Activated CD4-positive, alpha-beta T cell treated with anti-CD3 and anti-CD28 coated beads for 48 hours (primary cell): ENCODE measurements around the gene DENND5A.
A peak's percentile ranks its signal among the peaks of the same experiment; 100 is the strongest.
"Not testable (repeated sequence)": the region's sequence is repeated elsewhere in the genome, so short reads cannot be mapped to it uniquely, and the experiment has no call there.

Source experiments
- DNase-seq: peaks from one replicate; pipeline ENCODE4 v3.0.0-alpha.2; 2020

The DENND5A gene

GRCh38 chr11:9264316-9265210, 587 bp downstream of the DENND5A start:
- peak; percentile 67 for DNase-seq

GRCh38 chr11:9263840-9264315, 1.3 kb downstream of the DENND5A start:
- peak; percentile 64 for DNase-seq

DNA sequence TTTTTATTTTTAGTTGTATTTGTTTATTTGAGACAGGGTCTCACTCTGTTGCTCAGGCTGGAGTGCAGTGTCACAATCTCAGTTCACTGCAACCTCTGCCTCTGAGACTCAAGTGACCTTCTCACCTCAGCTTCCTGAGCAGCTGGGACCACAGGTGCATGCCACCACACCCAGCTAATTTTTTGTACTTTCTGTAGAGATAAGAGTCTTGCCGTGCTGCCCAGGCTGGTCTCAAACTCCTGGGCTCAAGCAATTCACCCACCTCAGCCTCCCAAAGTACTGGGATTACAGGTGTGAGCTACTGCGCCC, 4.4 kb downstream of the DENND5A start:
- not testable (repeated sequence) for DNase-seq

DNA sequence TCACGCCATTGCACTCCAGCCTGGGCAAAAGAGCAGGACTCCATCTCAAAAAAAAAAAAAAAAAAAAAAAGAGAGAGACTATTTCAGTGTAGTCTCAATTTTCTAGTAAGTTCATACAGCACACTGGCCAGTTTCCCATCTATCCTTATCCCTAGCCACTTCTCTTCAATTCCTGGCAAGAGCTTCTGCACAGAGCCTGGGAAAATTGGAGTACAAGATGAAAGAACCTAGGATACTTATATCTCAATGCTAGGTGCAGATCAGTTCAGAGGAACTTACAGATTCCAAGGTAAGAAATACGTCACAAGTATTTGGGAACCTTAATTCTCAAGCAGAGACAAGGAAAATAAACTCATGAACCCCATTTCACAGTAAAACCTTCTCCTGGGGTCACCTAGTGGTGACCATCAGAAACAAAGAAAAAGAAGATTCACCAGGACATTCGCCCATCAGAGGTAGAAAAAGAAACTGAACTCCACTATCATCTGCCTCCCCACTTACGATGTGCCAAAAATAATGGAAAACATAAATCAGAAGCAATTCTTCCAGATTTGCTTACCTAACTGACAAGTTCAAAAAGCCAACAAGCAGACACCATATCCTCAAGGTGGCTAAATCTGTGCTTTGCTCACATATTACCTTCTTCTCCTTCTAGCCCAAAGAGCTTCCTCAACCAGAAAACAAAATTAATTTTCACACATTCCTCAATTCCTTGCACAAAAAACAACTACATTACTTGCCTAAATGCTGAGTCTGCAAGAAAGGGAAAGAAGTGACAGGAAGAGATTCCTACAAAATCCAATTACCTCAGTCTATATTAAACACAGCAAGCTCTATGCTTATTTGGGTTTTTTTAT, 4.9 kb downstream of the DENND5A start:
- no peak for DNase-seq

DNA sequence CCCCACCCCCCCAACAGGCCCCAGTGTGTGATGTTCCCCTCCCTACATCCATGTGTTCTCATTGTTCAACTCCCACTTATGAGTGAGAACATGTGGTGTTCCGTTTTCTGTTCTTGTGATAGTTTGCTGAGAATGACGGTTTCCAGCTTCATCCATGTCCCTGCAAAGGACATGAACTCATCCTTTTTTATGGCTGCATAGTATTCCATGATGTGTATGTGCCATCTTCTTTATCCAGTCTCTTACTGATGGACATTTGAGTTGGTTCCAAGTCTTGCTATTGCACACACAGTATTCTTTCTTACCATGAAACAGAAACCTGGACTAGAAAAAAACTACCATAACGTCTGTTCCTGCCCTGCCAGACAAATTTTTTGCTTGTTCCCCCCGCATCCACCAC, 6.9 kb downstream of the DENND5A start:
- not testable (repeated sequence) for DNase-seq

DNA sequence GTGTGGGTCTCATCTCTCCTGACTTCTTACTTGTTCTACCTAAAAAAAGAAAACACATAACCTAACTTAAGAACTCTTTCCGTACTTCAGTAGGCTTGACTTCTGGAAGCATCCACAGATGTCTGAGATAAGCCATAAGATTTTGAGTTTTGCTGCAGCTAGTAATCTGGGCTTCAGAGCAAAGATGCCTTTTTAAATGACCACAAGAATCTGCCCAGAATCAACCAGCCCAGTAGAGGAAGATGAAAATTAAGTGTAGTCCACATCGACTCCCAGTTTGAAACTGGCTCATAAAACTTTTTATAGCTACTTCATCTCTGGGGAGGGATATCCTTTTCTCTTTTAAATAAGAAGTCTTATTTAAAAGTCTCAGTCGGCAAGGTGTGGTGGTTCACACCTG, 10.7 kb downstream of the DENND5A start:
- DNase-seq, result no peak

GRCh38 chr11:9253086-9253485, 12.1 kb downstream of the DENND5A start:
- DNase-seq, result no peak

DNA sequence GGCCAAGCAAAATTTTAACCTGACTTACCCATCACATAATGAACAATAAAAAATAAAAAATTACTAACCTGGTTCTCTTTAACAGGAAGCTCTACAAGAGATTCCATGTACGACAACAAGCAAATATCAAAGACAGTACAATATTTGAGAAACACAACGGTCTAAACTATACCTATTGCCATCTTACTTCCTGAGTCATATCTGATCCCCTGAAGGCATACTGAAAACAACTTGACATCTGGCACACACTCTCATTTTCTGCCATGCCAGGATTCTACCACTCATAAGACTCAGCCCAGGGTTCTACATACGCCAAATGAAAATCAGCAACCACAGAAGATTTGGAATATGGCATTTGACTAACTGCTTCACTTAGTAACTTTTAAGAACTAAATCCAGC, 13.8 kb downstream of the DENND5A start:
- DNase-seq, result no peak

DNA sequence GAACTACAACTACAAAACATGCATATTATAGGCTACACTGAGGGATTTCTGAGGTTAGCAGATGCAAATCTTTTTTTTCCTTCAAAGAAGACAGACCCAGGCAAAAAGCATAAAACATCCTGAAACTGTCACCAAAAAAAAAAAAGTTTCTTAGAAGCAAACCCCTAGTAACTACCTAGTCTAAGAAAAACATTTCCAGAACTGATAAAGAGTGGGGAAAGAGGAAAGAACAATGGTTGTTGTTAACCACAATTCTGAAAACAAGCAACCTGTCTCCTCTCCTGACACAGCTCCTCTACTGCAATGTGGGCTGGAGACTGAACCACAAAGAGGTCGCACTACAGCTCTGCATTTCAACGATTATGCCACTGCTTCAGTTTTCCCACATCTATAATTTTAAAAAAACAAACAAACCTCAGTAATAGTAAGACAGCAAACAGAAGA, 15.0 kb downstream of the DENND5A start:
- peak; percentile 37 for DNase-seq

- DNase-seq, result no peak
Measured at GRCh38 chr11:9249252-9249651, 15.9 kb downstream of the DENND5A start.

DNA sequence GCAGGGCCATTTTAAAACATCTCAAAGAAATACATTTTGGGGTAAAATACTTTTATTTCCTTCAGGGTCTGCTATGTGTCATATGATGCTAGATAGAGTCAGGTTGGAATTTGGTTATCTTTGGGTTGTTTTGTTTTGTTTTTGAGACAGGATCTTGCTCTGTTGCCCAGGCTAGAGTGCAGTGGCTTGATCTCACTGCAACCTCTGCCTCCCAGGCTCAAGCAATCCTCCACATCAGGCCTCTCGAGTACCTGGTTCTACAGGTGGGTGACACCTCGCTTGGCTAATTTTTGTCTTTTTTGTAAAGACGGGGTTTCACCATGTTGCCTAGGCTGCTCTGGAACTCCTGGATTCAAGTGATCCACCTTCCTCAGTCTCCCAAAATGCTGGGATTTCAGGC, 17.3 kb downstream of the DENND5A start:
- no peak for DNase-seq

DNA sequence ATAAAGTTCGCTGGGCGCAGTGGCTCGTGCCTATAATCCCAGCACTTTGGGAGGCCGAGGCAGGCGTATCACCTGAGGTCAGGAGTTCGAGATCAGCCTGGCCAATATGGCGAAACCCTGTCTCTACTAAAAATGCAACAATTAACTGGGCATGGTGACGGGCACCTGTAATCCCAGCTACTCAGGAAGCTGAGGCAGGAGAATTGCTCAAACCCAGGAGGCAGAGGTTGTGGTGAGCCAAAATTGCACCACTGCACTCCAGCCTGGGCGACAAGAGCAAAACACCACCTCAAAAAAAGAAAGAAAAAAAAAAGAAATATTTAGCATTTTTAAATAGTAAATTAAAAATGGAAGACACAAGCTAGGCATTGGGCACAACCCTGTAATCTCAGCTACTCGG, 28.9 kb downstream of the DENND5A start:
- not testable (repeated sequence) for DNase-seq

GRCh38 chr11:9232482-9232881, 32.7 kb downstream of the DENND5A start:
- DNase-seq, result no peak

DNA sequence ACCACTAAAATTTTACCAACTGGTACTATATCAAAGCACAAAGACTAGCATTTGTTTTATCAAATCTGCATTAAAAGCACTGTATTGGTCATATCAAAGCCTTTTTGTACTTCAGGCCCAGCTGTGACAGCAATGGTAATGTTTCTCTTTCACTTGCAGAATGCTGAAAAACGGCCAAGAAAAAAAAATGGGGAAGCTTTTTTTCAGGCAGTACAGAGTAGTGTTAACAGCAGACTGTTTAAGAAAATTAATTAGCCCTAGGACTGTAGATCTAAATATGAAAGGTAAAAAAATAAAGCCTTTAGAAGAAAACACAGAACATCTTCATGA, 33.3 kb downstream of the DENND5A start:
- DNase-seq, result no peak

- no peak for DNase-seq
Measured at GRCh38 chr11:9230296-9230695, 34.9 kb downstream of the DENND5A start.

DNA sequence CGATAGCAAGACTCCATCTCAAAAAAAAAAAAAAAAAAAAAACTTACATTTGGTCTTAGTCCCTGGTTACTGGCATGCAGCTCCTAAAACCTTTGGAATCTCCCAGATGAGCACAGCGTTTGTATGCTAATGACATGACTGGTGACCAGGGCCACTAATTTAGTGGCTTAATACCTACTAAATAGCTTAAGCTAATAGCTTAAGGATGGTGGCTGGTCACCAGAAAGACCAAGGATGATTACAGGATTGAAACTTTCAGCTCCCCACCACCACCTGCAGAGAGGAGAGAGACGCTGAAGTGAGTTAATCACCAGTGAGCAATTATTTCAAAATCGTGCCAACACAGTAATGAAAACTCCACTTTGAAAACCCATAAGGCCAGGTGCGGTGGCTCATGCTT, 37.1 kb downstream of the DENND5A start:
- no peak for DNase-seq

GRCh38 chr11:9225748-9226298, 39.3 kb downstream of the DENND5A start:
- no peak for DNase-seq

GRCh38 chr11:9222654-9223053, 42.5 kb downstream of the DENND5A start:
- DNase-seq, result no peak

- not testable (repeated sequence) for DNase-seq
Measured at GRCh38 chr11:9220853-9221252, 44.3 kb downstream of the DENND5A start.

- DNase-seq, result no peak
Measured at GRCh38 chr11:9219572-9219971, 45.6 kb downstream of the DENND5A start.

GRCh38 chr11:9219115-9219514, 46.0 kb downstream of the DENND5A start:
- DNase-seq, result no peak

DNA sequence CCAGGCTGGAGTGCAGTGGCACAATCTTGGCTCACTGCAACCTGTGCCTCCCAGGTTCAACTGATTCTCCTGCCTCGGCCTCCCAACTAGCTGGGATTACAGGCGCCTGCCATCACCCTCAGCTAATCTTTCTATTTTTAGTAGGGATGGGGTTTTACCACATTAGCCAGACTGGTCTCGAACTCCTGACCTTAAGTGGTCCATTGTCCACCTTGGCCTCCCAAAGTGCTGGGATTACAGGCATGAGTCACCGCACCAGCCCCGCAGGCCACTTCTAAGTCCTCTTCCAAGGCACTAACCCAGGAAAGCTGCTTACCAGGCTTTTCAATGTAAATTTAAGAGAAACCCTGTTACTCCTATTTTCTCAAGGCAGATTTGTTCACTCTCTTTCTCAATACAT, 50.4 kb downstream of the DENND5A start:
- no peak for DNase-seq

DNA sequence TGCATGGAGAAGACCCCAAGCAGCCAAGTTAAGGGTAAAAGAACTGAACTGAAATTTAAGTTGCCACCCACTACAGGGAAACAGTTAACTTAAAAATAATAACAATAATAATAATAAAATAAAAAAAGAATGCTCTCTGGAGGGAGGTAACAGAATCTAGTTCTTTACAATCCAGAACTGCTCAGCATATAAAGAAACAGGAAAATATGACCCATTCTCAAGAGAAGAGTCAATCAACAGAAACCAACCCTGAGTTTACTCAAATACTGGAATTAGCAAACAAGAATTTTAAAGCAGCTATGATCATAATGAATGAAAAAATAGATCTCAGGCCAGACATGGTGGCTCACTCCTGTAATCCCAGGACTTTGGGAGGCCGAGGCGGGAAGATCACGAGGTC, 53.8 kb downstream of the DENND5A start:
- no peak for DNase-seq

DNA sequence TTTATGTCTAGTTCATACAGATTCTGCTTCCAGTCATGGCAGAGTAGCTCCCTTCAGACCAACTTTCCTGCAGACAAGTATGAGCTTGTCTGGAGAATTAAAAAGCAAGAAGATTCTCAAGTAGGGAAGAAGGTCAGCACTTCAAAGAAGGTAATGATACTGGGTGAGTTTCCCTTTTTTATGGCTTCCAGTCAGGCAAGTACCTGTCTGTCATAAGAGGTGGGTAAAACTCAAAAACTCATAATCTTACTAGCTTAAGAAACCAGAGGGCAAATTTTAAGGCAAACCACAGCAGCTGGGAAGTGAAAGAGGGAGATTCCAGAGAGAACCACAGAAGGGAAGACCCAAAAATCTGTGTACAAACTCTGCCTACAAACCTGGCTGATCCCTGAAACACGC, 54.2 kb downstream of the DENND5A start:
- peak; percentile 12 for DNase-seq
